Fibroblast of skin of scalp (primary cell): Measurements from ENCODE around the gene GALNT11.

Experiments
- DNase-seq: peaks from one replicate; pipeline ENCODE4 v3.0.0-alpha.2; 2013

GALNT11 gene

GRCh38 chr7:152120210-152120609 is 94.7 kb downstream of the GALNT11 start:
- DNase-seq: no peak

DNA sequence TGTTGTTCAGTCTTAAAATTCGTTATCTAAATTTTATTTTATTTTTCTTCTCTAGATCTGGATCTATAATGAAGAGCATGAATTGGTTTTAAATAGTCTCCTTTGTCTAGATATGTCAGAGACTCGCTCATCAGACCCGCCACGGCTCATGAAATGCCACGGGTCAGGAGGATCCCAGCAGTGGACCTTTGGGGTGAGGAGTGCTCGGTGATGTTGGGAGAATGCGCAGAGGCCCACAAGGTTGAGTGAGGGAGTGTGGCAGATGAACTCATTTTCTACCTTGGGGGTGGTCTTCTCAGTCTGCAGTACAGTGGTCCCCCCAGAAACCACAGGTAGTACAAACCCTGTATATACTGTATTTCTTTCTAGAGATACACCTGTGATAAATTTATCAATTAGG is 95.3 kb downstream of the GALNT11 start:
- DNase-seq: no peak

GRCh38 chr7:152121432-152121831 is 96.0 kb downstream of the GALNT11 start:
- DNase-seq: no peak

GRCh38 chr7:152122540-152122939 is 97.1 kb downstream of the GALNT11 start:
- DNase-seq: no peak

DNA sequence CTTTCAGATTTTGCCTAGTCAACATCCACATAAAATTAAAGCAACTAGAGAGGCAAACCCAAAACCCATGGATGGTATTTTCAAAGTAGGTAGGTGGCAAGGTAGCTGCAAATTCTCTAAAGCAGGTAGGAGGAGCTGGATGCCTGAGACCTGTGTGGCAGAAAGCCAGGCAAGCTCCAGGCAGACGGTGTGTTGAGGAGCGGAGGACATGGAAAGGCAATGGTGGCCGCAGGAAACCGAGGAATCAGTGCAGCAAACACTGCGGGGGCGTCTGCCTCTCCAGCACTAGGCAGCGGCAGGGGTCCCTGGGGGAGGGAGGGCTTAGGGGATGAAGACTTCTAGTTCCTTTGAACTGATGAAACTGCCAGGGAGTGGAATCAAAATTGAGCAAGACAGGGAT is 101.3 kb downstream of the GALNT11 start:
- DNase-seq: no peak

- DNase-seq: no peak
These were observed 101.8 kb downstream of the GALNT11 start for GRCh38 chr7:152127229-152127628.

GRCh38 chr7:152128252-152128651 is 102.8 kb downstream of the GALNT11 start:
- no peak for DNase-seq

DNA sequence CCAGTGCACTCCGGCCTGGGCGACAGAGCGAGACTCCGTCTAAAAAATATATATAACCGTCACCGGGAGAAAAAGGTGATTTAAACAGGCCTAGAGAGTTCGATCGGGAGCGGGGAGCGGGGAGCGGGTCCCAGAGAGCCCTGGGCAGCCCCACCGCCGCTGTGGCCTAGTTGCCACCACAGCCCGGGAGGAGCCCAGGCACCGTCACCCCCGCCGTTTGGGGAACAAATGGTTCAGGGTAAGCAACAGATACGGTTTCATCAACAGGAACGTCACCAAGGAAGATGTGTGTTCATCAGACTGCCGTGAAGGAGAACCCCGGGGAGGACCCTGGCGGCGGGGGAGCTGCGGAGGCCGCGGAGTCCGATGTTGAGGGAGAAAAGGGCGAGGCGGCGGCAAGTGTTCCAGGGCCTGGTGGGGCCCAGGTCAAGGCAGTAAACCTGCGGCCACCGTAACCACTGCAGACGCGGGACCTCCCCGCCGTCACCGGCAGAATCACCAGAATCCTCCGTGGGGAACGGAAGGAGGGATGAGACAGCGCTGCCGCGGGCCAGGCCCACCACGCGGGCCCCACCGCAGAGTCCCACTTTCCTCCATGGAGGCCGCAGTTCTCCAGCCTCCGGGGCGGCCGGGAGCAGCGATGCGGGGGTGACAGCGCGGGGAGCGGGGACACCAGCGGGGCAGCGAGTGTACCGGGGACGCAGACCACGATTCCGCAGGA is 103.4 kb downstream of the GALNT11 start:
- no peak for DNase-seq

- DNase-seq: no peak
These were observed 104.2 kb downstream of the GALNT11 start for GRCh38 chr7:152129682-152130081.

DNA sequence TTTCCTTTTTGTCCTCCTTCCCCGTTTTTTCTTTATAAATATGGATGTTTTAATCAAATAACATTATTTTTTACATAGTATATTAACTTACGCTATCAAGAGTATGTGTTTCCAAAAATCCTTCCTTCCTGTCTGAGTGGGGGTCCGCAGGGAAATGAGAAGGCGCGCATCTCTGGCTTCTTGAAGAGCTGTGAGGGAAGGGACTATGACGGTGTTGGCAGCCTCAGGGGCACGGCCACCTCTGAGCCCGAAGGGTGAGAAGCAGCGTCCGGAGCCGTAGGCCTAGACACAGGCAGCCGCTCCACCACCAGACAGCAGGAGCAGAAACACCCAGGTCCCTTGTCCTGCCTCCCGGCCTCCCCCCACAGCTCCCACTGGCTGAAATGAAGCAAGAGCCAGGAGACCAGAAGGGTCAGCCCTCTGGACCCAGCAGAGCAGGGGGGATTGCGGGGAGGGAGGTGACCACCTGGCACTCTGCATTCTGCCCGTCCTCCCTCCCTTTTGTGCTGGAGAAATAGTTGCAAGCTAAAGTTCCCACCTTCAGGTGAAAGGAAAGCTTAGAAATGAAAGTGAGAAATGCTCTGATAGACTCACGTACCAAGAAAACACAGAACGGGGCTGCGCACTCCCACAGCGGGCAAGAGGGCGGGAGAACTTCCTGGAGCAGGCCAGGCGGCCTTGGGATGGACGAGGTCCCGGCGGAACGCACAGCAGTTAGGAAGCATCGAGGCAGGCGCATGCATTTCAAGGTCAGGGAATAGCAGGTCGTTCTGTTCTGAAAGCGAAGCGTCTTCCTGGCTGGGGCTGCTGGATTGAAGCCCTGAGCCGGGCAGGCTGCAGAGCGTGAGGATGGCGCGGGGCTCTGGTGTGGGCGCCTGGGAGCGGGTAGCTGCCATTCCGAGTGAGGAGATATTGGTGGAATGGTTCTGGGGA is 105.5 kb downstream of the GALNT11 start:
- no peak for DNase-seq

DNA sequence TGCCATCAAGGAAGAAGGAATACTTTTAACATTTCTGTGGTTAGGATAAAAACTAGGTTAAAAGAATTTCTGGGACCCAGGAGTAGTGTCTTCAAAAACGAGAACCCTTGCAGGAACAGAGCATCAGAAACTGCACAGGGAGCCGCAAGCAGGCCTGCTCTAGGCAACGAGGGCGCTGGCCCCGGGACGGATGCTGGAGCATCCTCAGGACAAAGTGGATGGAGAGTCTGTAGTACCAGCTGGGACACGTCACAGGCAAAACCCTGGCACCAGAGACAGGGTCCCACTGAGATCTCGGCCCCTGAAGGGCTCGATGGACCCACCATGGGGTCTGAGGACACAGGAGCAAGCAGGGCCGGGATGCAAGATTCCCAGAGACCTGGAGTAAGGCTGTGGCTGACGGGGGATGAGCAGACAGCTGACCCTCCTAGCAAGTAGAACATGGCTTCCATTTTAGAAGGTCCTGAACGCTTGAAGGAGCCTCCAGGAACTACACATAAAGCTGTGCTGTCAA is 106.6 kb downstream of the GALNT11 start:
- no peak for DNase-seq

- no peak for DNase-seq
These were observed 107.3 kb downstream of the GALNT11 start for GRCh38 chr7:152132812-152133211.

- no peak for DNase-seq
These were observed 108.3 kb downstream of the GALNT11 start for GRCh38 chr7:152133804-152134203.

GRCh38 chr7:152136686-152137085 is 111.2 kb downstream of the GALNT11 start:
- DNase-seq: peak; percentile 74

GRCh38 chr7:152137476-152138025 is 112.1 kb downstream of the GALNT11 start:
- no peak for DNase-seq

DNA sequence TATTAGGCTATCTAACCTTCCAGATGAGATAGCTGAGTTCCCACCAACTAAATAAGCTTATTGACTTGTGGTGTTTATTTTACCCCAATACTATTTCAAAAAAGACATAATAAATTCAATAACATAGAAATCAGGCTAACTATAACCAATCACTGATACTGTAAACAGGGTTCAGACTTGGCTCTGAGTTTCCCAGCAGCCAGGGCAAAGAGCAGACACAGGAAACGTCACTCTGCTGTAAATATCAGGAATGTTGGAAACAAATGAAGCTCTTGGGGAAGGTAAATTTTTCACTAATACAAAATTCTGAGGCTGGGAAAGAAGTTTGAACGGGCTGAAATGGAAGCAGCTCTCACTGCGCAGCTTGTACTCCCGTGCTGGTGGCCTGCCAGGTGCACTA is 114.6 kb downstream of the GALNT11 start:
- DNase-seq: no peak

DNA sequence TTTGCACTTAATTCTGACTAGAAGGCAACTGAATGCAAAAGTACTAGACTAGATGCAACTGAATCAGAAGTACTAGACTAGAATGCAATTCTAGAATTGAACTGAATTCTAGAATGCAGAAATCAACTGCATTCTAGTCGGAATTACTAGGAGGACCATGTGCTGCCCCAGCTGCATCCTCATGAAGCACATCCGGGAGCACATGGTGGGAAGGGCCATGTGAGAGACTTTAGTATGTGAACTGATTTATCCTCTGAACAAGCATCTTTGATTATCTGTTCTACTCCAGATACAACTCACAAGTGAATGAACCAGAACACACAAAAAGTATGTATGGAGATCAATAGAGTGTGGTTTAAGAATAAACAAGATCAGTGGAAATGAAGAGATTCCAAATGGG is 115.1 kb downstream of the GALNT11 start:
- DNase-seq: no peak

DNA sequence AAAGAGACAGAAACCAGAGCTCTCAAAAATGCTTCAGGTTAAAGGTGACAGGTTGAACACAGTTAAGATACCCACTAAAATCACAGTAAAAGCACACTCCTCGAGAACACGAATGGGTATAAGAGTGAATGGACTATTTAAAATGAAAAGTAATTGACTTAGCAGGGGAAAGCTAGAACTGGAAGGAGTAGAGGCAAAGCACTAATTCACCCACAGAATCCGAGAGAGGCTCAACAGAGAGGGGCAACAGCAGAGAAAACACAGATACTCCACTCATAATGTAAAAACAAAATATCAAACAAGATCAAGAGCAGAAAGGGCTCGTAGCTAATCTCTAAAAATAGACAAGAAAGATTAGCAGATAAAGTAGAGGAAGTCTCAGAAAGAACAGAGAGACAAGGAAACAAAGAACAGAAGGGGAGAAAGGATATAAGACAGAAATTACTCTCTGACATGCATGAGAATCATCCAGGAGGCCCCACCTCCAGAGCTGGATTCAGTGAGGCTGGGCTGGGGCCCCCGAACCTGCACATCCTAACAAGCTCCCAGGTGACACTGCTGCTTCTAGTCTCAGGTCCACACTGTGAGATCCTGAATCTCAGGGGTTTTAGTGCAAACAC is 117.6 kb downstream of the GALNT11 start:
- no peak for DNase-seq

DNA sequence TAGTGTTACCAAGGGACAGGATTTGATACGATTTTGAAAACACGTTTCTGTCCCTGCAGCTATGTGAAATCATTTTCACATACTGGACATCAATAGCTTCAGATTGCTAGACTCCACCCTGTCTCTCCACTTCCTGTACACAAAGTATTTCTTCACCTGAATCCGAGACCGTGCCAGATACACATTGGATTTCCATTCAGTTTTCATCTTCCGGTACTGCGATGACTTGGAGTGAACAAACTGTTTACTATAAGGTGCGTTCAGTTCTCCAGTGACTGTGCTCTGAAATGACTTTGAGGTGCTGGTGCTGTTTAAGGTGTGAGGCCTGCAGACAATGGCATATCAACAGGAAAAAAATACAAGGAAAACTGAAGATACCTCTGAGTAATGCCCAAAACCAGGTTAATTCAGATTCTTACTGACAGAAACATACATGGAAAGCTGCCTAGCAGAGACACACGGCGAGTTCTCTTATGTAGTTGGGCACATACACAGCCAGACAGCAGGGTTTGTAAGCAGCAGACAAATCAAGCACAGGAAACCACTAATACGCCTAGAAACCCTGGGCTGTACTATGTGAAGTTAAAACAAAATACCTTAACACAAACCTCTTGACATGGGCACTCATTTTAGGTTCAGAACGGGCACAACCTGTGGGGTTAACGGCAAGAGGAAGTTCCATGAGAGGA is 119.2 kb downstream of the GALNT11 start:
- no peak for DNase-seq

DNA sequence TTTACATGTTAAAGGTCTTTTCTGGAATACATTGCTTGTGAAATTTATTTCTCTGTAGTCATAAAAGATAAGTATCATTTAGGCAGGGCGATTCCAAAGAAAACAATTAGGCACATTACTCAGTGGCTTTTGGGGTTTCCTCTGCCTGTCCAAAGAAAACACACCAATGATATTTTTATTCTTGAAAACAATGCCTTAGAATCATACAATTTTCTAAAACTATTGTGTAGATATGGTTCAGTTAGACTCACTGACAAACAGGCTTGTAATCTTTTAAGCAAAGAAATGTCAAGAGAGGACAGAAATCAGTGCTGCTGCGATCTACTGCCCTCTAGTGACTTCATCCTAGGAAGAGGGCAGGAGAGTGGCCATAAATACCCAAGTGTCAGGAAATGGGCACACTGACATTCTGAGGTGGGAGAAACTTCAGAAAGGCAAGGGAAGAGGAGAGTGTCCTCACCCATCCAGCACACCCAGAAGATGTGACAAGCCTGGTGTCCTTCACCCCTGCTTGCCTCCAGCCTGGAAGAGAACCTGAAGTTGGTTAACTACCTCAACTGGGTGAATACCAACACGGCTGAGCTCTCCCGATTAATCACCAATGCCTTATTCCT is 120.5 kb downstream of the GALNT11 start:
- DNase-seq: peak; percentile 56

- DNase-seq: no peak
These were observed 123.2 kb downstream of the GALNT11 start for GRCh38 chr7:152148706-152149105.

DNA sequence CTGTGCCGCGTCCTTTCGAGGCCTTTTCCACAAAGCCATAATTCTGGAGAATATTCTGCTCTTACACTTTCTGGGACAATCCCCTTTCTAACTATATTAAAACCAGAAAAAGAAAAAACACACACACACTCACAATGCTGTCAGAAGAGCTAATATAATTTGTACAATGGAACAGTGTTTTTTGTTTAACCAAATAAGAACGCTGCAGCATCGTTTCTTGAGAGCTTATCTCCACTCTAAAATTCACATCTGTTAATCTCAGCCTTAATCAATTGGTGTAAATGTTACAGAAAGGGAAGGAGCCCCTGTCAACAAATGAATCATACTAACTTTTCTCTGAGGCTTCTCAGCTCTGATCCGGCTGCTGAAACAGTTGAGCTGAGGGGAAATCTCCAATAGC is 123.9 kb downstream of the GALNT11 start:
- no peak for DNase-seq
